ENCODE results near the gene RBM39.

RBM39 gene

GRCh38 chr20:35704514-35705261 lies 37.4 kb downstream of the RBM39 start:
- TF ChIP-seq, protein P1, sequence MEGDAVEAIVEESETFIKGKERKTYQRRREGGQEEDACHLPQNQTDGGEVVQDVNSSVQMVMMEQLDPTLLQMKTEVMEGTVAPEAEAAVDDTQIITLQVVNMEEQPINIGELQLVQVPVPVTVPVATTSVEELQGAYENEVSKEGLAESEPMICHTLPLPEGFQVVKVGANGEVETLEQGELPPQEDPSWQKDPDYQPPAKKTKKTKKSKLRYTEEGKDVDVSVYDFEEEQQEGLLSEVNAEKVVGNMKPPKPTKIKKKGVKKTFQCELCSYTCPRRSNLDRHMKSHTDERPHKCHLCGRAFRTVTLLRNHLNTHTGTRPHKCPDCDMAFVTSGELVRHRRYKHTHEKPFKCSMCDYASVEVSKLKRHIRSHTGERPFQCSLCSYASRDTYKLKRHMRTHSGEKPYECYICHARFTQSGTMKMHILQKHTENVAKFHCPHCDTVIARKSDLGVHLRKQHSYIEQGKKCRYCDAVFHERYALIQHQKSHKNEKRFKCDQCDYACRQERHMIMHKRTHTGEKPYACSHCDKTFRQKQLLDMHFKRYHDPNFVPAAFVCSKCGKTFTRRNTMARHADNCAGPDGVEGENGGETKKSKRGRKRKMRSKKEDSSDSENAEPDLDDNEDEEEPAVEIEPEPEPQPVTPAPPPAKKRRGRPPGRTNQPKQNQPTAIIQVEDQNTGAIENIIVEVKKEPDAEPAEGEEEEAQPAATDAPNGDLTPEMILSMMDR (IDR thresholded peaks at IDR 0.05; ENCODE audit: insufficient read depth, missing control alignments): no peak
- FAIRE-seq (no peak), DNase-seq (ENCODE audit: insufficient read length, low spot score) (no peak)

DNA sequence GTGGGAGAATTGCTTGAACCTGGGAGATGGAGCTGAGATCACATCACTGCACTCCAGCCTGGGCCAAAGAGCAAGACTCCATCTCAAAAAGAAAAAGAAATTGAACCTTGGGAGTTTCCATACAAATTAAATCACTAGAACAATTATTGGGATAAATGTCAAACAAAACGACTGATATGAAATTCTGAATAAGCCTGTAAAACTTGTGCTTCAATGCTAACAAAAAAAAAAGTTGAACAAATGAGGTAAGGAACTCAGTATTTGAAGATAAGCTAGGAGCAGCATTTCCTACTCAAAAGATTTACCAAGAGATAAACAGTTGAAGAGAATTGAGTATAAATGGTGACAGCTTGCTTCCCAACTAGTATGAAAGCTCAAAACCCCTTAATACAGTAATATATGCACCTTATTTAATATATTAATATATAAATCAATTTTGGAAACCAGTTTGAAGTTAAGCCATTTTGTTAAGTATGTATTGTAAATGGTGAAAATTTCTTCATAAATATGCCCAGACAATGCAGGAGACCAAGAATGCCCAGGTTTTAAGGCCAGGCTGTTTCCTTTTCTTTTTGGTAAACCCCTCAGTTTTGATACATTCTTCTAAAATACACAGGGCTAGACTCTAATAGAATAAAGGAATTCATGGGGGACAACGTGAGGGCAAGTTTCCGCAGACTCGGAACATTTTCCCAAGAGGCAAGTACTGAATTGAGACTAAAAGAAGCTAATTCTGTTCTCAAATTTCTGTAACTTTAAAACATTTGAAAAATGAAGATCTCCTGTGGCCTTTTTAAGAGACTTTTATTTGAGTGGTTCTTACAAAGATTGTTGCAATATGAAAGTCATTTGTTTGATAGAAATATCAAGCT lies 39.0 kb downstream of the RBM39 start:
- FAIRE-seq (no peak), DNase-seq (ENCODE audit: insufficient read length, low spot score) (no peak)
- TF ChIP-seq, protein P1 (IDR thresholded peaks at IDR 0.05; ENCODE audit: insufficient read depth, missing control alignments): no peak

- no peak for DNase-seq (ENCODE audit: insufficient read length, low spot score)
- TF ChIP-seq, protein P1 (IDR thresholded peaks at IDR 0.05; ENCODE audit: insufficient read depth, missing control alignments): no peak
- FAIRE-seq: no peak
Measured at GRCh38 chr20:35702051-35702823, 39.8 kb downstream of the RBM39 start.

DNA sequence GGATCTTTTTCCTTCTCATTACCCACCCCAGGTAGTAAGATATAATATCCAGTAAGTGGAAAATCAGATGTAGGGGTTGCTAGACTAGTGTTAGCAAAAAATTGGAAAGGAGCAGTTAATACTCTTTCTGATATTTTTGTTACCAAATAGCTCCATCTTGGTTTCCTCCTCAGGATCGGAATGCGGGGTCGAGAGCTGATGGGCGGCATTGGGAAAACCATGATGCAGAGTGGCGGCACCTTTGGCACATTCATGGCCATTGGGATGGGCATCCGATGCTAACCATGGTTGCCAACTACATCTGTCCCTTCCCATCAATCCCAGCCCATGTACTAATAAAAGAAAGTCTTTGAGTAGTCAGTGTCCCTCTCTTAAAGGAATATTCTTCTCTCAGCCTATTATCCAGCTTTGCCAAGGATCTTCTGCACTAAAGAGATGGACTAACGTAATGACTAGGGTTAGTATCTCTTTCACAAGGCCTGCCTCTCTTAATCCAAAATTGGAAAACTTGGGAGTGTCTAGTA lies 41.4 kb downstream of the RBM39 start:
- FAIRE-seq (no peak), DNase-seq (ENCODE audit: insufficient read length, low spot score) (no peak)
- TF ChIP-seq, protein P1 (IDR thresholded peaks at IDR 0.05; ENCODE audit: insufficient read depth, missing control alignments): no peak

DNA sequence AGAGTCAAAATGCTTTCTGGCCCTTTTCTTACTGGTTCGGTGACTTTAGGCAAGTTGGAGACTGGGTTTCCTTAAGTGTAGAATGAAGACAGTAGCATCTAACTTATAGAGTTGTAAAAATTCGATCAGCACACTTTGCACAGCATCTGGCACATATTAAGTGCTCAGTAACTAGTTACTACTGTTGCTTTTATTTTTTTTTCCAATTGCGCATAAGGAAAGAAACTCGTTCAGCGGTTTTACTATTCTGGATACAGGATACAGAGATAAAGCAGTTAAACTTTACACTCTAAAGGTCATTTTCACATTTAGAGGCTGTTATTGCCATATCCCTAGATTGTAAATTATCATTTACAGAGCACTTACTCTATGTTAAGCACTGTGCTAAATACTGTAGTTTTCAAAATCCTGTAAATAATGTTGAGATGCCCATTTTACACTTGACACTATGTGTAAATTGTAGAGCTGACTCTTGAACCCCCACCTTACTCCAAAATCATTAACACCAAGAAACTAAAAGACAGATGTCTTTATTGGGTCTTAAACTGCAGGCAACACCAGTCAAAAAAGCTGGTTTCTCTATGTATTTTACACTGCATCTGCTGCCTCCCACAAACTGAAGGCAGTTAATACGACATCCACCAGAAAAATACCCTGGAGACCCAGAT lies 42.0 kb downstream of the RBM39 start:
- DNase-seq (ENCODE audit: insufficient read length, low spot score) (no peak), FAIRE-seq (no peak)
- TF ChIP-seq, protein P1 (IDR thresholded peaks at IDR 0.05; ENCODE audit: insufficient read depth, missing control alignments): no peak

GRCh38 chr20:35699127-35699956 lies 42.7 kb downstream of the RBM39 start, which contains the start of the genes NFS1 and ROMO1:
NFS1 (minus strand) TSS chr20:35699352; CDS start chr20:35699288, 64 bp downstream.
ROMO1 (plus strand) TSS chr20:35699405; CDS start chr20:35699633, 228 bp downstream.
- TF ChIP-seq, protein P1 (IDR thresholded peaks at IDR 0.05; ENCODE audit: insufficient read depth, missing control alignments): peak; percentile 33
- no peak for FAIRE-seq
- DNase-seq (ENCODE audit: insufficient read length, low spot score): peak; percentile 85
